Measurements from ENCODE around the gene SPATA32.

DNA sequence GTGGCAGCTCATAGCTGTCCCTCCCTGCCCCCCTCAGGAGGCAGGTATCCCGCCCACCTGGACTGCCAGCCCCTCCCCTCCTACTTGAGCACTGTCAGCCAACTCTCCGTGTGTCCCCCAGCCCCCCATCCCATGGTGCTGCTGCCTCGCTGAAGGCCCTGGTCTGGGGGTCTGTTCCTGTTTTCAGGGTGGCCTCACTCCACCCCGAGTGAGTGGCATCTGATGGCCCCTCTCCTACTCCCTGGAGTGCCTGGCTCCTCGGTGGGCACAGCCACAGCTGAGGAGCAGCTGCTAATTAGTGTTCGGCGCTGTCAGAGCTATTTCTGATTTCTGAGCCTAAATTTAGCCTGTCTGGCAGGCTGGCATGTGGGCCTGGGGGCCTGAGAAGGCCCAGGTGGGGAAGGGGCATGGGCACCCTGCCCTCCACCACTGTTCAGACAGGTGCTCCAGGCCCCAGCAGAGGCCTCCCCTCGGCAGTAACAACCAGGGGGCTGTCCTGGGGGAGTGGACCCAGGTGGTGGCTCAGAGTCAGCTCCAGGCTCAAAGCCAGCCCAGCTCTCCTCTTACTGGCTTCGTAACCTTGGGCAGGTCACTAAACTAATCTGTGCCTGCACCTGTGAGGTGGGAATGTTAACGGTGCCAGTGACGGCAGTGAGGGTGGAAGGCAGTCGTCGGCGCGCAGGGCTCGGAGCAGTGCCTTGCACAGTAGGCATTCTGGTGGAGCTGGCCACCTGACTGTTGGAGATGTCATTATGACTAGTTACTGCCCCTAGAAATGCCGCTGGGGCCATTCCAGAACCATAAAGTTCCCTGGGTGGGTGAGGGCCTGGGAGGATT lies 33.8 kb downstream of the SPATA32 start:
- TF ChIP-seq, protein P1, sequence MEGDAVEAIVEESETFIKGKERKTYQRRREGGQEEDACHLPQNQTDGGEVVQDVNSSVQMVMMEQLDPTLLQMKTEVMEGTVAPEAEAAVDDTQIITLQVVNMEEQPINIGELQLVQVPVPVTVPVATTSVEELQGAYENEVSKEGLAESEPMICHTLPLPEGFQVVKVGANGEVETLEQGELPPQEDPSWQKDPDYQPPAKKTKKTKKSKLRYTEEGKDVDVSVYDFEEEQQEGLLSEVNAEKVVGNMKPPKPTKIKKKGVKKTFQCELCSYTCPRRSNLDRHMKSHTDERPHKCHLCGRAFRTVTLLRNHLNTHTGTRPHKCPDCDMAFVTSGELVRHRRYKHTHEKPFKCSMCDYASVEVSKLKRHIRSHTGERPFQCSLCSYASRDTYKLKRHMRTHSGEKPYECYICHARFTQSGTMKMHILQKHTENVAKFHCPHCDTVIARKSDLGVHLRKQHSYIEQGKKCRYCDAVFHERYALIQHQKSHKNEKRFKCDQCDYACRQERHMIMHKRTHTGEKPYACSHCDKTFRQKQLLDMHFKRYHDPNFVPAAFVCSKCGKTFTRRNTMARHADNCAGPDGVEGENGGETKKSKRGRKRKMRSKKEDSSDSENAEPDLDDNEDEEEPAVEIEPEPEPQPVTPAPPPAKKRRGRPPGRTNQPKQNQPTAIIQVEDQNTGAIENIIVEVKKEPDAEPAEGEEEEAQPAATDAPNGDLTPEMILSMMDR (IDR thresholded peaks at IDR 0.05; ENCODE audit: borderline replicate concordance, extremely low read depth, low read length, poor library complexity, severe bottlenecking): no peak
- TF ChIP-seq EZH2 (IDR thresholded peaks at IDR 0.05; ENCODE audit: borderline replicate concordance, low read depth, low read length, severe bottlenecking): no peak

Data from DND-41 (cell line).